ENCODE data around the gene PDE3A.

The PDE3A gene

GRCh38 chr12:20450591-20451180 lies 82.3 kb downstream of the PDE3A start:
- TF ChIP-seq CTCF (IDR thresholded peaks at IDR 0.05; ENCODE audit: insufficient read depth, low read length, poor library complexity, severe bottlenecking), result no peak
- no peak for DNase-seq (ENCODE audit: extremely low read depth, insufficient read length)
- no peaks in the 10 kb centered on the region for H3K36me3 ChIP-seq (ENCODE audit: control insufficient read depth, insufficient read depth, low read length)
- H3K27me3 ChIP-seq (replicated peaks; ENCODE audit: control insufficient read depth, insufficient read depth, low read length), result no peaks in the 10 kb centered on the region; the same call in 1 of the 2 replicates
- H3K4me3 ChIP-seq (replicated peaks; ENCODE audit: low read depth, low read length), result no peak overlapping the region

DNA sequence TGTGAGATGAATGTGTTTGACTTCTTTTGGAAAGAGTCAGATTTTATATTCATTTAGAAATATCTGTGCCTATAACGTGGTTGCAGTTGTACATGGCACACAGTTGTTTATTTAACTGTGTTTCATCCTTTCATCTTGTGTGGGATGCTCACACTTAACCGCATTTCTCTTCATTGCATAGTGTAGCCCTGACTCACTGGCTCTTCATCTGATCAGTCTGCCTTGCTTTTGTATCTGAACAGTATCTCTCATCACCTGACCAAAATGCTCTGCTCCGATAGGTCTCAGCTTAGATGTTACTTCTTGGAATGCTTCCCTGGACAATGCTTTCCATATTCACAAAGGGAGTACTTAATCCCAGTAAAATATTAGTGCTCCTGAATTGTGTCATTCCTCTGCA lies 83.4 kb downstream of the PDE3A start:
- H3K27me3 ChIP-seq (replicated peaks; ENCODE audit: control insufficient read depth, insufficient read depth, low read length), result no peaks in the 10 kb centered on the region
- no peak for TF ChIP-seq CTCF (IDR thresholded peaks at IDR 0.05; ENCODE audit: insufficient read depth, low read length, poor library complexity, severe bottlenecking)
- H3K4me3 ChIP-seq (replicated peaks; ENCODE audit: low read depth, low read length), result no peak overlapping the region
- no peaks in the 10 kb centered on the region for H3K36me3 ChIP-seq (ENCODE audit: control insufficient read depth, insufficient read depth, low read length)
- DNase-seq (ENCODE audit: extremely low read depth, insufficient read length), result no peak

DNA sequence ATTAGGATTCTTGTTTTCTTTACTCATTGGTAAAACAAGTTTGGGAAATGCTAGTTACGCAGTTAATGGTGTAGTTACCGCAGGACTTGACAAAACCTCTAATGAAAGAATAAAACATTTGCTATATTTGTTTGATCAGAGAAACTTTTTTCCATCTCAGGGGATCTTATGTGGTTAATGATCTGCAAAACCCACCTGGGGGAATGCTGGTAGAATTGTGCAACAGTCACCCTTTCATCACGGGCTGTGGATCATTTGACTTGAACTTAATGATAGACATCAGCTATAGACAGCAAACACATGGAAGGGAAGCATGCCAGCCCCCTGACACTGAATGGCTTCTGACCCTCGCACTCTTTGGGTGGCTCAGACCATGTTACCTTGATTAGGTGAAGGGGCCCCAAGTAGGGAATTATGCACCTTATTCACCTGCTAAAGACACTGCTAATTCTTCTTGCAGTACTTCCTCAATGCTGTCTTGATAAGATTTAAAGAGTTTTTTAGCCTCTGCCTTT lies 84.2 kb downstream of the PDE3A start:
- no peaks in the 10 kb centered on the region for H3K27me3 ChIP-seq (replicated peaks; ENCODE audit: control insufficient read depth, insufficient read depth, low read length)
- no peak overlapping the region for H3K4me3 ChIP-seq (replicated peaks; ENCODE audit: low read depth, low read length)
- no peak for DNase-seq (ENCODE audit: extremely low read depth, insufficient read length)
- TF ChIP-seq CTCF (IDR thresholded peaks at IDR 0.05; ENCODE audit: insufficient read depth, low read length, poor library complexity, severe bottlenecking), result no peak
- no peaks in the 10 kb centered on the region for H3K36me3 ChIP-seq (ENCODE audit: control insufficient read depth, insufficient read depth, low read length)

- no peak overlapping the region for H3K4me3 ChIP-seq (replicated peaks; ENCODE audit: low read depth, low read length)
- TF ChIP-seq CTCF (IDR thresholded peaks at IDR 0.05; ENCODE audit: insufficient read depth, low read length, poor library complexity, severe bottlenecking), result no peak
- H3K36me3 ChIP-seq (ENCODE audit: control insufficient read depth, insufficient read depth, low read length), result no peaks in the 10 kb centered on the region
- DNase-seq (ENCODE audit: extremely low read depth, insufficient read length), result no peak
- H3K27me3 ChIP-seq (replicated peaks; ENCODE audit: control insufficient read depth, insufficient read depth, low read length), result no peaks in the 10 kb centered on the region
These were observed 85.5 kb downstream of the PDE3A start for GRCh38 chr12:20453756-20454310.

- no peaks in the 10 kb centered on the region for H3K36me3 ChIP-seq (ENCODE audit: control insufficient read depth, insufficient read depth, low read length)
- no peaks in the 10 kb centered on the region for H3K27me3 ChIP-seq (replicated peaks; ENCODE audit: control insufficient read depth, insufficient read depth, low read length)
- H3K4me3 ChIP-seq (replicated peaks; ENCODE audit: low read depth, low read length), result no peak overlapping the region
- DNase-seq (ENCODE audit: extremely low read depth, insufficient read length), result no peak
- TF ChIP-seq CTCF (IDR thresholded peaks at IDR 0.05; ENCODE audit: insufficient read depth, low read length, poor library complexity, severe bottlenecking), result no peak
These were observed 86.8 kb downstream of the PDE3A start for GRCh38 chr12:20455001-20455706.
